ENCODE results near the gene ULK3.

DNA sequence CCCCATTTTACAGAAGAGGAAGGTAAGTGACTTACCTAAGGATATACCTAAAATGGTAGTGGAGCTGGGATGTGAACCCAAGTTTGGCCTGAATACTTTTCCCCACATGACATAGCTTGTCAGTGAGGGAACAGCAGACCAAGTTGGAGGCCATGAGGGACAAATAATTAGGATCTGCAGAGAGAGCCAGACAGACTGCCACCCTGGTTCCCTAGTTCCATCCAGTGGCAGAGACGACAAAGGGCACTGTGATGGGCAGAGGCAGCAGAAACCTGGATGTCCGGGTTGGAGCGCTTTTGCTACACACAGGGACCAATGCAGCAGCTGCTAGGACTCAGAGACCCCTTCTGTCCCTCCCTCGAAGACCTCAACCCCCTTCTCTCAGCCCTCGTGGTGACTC is 15.3 kb downstream of the ULK3 start:
- TF ChIP-seq POLR2A (IDR thresholded peaks at IDR 0.05; ENCODE audit: low read length) (no peak), GATA1 (IDR thresholded peaks at IDR 0.05; ENCODE audit: low read depth, low read length) (no peak)

All from erythroblast (primary cell).